ENCODE data around the gene THSD4.

DNA sequence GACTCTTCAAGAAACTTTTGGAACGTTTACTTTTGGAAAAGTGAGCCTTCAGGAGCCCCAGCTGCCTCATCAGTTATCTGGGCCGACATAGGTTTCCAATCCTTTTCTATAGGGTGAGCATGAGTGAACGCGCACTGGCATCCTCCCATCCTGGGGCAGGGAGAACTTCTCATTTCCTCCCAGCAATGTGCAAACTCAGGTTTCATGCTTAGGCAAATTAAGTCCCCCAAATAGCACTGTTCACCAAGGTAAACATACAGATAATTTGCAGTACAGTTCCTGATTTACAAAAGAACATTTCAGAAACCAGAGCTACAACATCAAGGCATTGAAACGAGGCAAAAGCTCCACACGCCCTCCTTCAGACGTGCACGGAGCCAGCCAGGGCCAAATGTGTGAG is 361.6 kb downstream of the THSD4 start:
- TF ChIP-seq NR2C2 (CRISPR knock-in tag; IDR thresholded peaks at IDR 0.05) (no peak), NR2C2 (tag; IDR thresholded peaks at IDR 0.05) (no peak), MBD2 (IDR thresholded peaks at IDR 0.05; ENCODE audit: borderline replicate concordance, low read depth) (no peak), CTBP1 (IDR thresholded peaks at IDR 0.05; ENCODE audit: borderline replicate concordance) (no peak)
